ENCODE data around the gene MYMX. TPM values are rescaled to one million over a fixed set of nuclear protein-coding genes. Genes with fewer than 3 reads are reported as not detected.

Gene MYMX
- total RNA-seq, 1 experiment from 2014 or later: not detected

DNA sequence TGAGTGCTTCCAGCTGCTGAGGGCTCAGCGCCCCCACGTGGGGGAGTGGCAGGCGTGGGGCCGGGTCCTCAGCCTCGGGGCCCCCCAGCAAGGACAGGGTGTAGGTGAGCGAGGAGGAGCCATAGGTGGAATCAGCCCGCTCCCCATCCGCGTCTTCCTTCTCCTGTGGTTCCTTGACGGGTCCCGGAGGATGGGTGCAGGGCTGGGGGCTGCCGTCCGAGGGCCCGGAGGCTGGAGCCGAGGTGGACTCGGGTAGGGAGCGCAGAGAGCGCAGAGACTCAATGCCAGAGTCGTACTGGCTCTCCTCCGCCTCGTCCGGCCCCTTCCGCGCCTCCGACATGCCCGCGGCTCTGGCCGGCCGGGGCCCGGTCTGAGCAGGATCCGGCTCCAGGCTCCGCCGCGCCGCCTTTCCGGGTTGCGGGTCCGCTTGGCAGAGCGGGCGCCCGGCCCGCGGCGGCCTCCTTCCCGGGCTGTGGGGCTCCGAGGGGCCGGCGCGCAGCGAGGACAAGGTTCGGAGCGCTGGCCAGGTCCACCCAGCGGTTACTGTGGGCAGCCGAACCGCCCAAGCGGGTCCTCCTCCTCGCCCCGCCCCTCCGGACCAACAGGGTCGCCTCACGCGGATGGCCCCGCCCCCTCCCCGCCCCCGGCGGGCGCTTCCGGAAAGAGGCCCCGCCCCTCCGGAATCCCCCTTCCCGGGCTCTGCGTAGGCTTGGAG, 48.4 kb downstream of the MYMX start, which contains the start of gene NFKBIE:
NFKBIE (minus strand) TSS at position 545 of the 715 bp plus-strand sequence; CDS start at position 340, 205 bp downstream.
- Histone ChIP-seq H3K27me3 (replicated peaks; ENCODE audit: insufficient read depth, low read depth, low read length, poor library complexity) (no peaks in the 10 kb centered on the region), H3K4me1 (ENCODE audit: insufficient read depth, low read length, poor library complexity, severe bottlenecking) (peaks cover 25% of the 10 kb centered on the region), H3K27ac (ENCODE audit: low read depth, low read length, poor library complexity, severe bottlenecking) (peak within 1 kb of the TSS; percentile 79), H3K36me3 (ENCODE audit: insufficient read depth, low read length, poor library complexity, severe bottlenecking) (no peaks in the 10 kb centered on the region), H3K9me3 (ENCODE audit: low read depth, low read length, poor library complexity, severe bottlenecking) (no peaks in the 10 kb centered on the region), H3K4me3 (ENCODE audit: low read depth, low read length, poor library complexity, severe bottlenecking) (peak within 1 kb of the TSS; percentile 94)
- intact Hi-C loops (cut with micrococcal nuclease; ENCODE audit: unreplicated experiment): loop anchor here (5.0 kb wide), 1 partner anchor 192 kb away; no protein-coding TSS in a partner anchor
- DNase-seq (ENCODE audit: low spot score): peak; percentile 91
- no peak for TF ChIP-seq EZH2 (IDR thresholded peaks at IDR 0.05; ENCODE audit: borderline replicate concordance, low read depth, low read length, poor library complexity, severe bottlenecking)
- TF ChIP-seq, protein P1, sequence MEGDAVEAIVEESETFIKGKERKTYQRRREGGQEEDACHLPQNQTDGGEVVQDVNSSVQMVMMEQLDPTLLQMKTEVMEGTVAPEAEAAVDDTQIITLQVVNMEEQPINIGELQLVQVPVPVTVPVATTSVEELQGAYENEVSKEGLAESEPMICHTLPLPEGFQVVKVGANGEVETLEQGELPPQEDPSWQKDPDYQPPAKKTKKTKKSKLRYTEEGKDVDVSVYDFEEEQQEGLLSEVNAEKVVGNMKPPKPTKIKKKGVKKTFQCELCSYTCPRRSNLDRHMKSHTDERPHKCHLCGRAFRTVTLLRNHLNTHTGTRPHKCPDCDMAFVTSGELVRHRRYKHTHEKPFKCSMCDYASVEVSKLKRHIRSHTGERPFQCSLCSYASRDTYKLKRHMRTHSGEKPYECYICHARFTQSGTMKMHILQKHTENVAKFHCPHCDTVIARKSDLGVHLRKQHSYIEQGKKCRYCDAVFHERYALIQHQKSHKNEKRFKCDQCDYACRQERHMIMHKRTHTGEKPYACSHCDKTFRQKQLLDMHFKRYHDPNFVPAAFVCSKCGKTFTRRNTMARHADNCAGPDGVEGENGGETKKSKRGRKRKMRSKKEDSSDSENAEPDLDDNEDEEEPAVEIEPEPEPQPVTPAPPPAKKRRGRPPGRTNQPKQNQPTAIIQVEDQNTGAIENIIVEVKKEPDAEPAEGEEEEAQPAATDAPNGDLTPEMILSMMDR (conservative IDR thresholded peaks at IDR 0.05; ENCODE audit: low read depth, low read length): peak; percentile 59
- CTCF ChIA-PET: interaction anchor here (0.7 kb wide), 1 partner anchor 169 kb away, joined by 7 read pairs; no protein-coding TSS in a partner anchor
- no TSS peak for BruUV-seq (replicated peaks)
- POLR2A ChIA-PET (ENCODE audit: low non-redundant PET): no interaction called here

DNA sequence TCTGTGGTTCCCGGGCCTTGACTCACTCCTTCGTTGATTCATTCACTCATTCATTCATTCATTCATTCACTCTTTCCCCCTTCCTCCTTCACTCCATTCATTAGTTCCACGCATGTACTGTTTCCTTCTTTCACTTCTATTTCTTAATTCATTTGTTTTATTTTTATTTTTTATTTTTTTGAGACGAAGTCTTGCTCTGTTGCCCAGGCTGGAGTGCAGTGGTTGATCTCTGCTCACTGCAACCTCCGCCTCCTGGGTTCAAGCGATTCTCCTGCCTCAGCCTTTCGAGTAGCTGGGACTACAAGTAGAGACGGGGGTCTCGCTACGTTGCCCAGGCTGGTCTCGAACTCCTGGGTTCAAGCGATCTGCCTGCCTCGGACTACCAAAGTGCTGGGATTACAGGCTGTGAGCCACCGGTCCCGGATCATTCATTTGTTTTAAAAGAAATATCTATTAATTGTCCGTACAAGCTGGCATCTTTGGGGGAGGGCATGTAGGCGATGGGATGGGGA, 49.1 kb downstream of the MYMX start:
- Histone ChIP-seq H3K36me3 (ENCODE audit: insufficient read depth, low read length, poor library complexity, severe bottlenecking) (no peaks in the 10 kb centered on the region), H3K27me3 (replicated peaks; ENCODE audit: insufficient read depth, low read depth, low read length, poor library complexity) (no peaks in the 10 kb centered on the region), H3K4me1 (ENCODE audit: insufficient read depth, low read length, poor library complexity, severe bottlenecking) (peaks cover 25% of the 10 kb centered on the region), H3K4me3 (ENCODE audit: low read depth, low read length, poor library complexity, severe bottlenecking) (peak overlapping the region; percentile 94), H3K9me3 (ENCODE audit: low read depth, low read length, poor library complexity, severe bottlenecking) (no peaks in the 10 kb centered on the region), H3K27ac (ENCODE audit: low read depth, low read length, poor library complexity, severe bottlenecking) (peak overlapping the region; percentile 79)
- TF ChIP-seq EZH2 (IDR thresholded peaks at IDR 0.05; ENCODE audit: borderline replicate concordance, low read depth, low read length, poor library complexity, severe bottlenecking): no peak
- TF ChIP-seq, protein P1 (conservative IDR thresholded peaks at IDR 0.05; ENCODE audit: low read depth, low read length): no peak
- intact Hi-C loops (cut with micrococcal nuclease; ENCODE audit: unreplicated experiment): loop anchor here (5.0 kb wide), 1 partner anchor 192 kb away; no protein-coding TSS in a partner anchor
- ChIA-PET CTCF (no interaction called here), POLR2A (ENCODE audit: low non-redundant PET) (no interaction called here)
- BruUV-seq (replicated peaks): no TSS peak
- DNase-seq (ENCODE audit: low spot score): no peak

DNA sequence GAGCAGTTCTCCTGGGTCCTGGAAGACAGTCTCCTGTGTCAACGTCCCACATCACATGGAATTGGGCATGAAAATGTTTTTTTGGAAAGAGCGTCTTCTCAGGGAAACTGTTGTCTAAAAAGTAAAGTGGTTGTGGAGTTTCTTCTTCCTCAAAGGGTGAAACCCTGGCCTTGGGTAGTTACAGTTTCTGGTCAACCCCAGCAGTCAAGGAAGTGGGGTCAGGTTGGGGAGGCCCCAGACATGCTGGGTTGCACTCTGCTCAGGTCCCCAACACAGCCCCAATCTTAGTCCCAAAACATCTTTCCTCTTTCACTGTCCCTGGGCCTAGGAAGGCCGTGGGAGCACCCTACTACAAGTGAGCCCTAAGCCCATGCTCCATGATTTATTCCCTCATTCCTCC, 49.6 kb downstream of the MYMX start:
- CTCF ChIA-PET: interaction anchor here (0.6 to 0.7 kb wide), 2 partner anchors 19 to 20 kb away, joined by 4 read pairs; partner anchors contain the start of gene HSP90AB1
- H3K27ac ChIP-seq (ENCODE audit: low read depth, low read length, poor library complexity, severe bottlenecking): no peak overlapping the region

More for the DNA sequence above, 49.6 kb downstream of the MYMX start:
- TF ChIP-seq, protein P1 (conservative IDR thresholded peaks at IDR 0.05; ENCODE audit: low read depth, low read length): no peak
- TF ChIP-seq EZH2 (IDR thresholded peaks at IDR 0.05; ENCODE audit: borderline replicate concordance, low read depth, low read length, poor library complexity, severe bottlenecking): no peak
- H3K36me3 ChIP-seq (ENCODE audit: insufficient read depth, low read length, poor library complexity, severe bottlenecking): no peaks in the 10 kb centered on the region
- no TSS peak for BruUV-seq (replicated peaks)
- no peak for DNase-seq (ENCODE audit: low spot score)
- no peak overlapping the region for H3K4me3 ChIP-seq (ENCODE audit: low read depth, low read length, poor library complexity, severe bottlenecking)
- intact Hi-C loops (cut with micrococcal nuclease; ENCODE audit: unreplicated experiment): loop anchor here (5.0 kb wide), 1 partner anchor 191 kb away; no protein-coding TSS in a partner anchor
- H3K9me3 ChIP-seq (ENCODE audit: low read depth, low read length, poor library complexity, severe bottlenecking): no peaks in the 10 kb centered on the region
- no peaks in the 10 kb centered on the region for H3K27me3 ChIP-seq (replicated peaks; ENCODE audit: insufficient read depth, low read depth, low read length, poor library complexity)
- peaks cover 25% of the 10 kb centered on the region for H3K4me1 ChIP-seq (ENCODE audit: insufficient read depth, low read length, poor library complexity, severe bottlenecking)
- POLR2A ChIA-PET (ENCODE audit: low non-redundant PET): no interaction called here

Data from A673 (cell line).